Neural cell (in vitro differentiated cells): ENCODE measurements around the gene SLFN11.

ENCODE experiments used
- CTCF ChIP-seq: fragments of 450-650 bp; IDR thresholded peaks from 2 replicates; pipeline ENCODE4 v1.5.1; 2014; ENCODE audit warnings: antibody characterized with exemption, mild to moderate bottlenecking, moderate library complexity; ENCODE audit not compliant: poor library complexity, severe bottlenecking
- POLR2AphosphoS5 ChIP-seq: IDR thresholded peaks from 2 replicates; pipeline ENCODE4 v1.6.1; 2012
- TAF1 ChIP-seq: IDR thresholded peaks from 2 replicates; pipeline ENCODE4 v1.6.1; 2012; ENCODE audit warnings: low read depth

DNA sequence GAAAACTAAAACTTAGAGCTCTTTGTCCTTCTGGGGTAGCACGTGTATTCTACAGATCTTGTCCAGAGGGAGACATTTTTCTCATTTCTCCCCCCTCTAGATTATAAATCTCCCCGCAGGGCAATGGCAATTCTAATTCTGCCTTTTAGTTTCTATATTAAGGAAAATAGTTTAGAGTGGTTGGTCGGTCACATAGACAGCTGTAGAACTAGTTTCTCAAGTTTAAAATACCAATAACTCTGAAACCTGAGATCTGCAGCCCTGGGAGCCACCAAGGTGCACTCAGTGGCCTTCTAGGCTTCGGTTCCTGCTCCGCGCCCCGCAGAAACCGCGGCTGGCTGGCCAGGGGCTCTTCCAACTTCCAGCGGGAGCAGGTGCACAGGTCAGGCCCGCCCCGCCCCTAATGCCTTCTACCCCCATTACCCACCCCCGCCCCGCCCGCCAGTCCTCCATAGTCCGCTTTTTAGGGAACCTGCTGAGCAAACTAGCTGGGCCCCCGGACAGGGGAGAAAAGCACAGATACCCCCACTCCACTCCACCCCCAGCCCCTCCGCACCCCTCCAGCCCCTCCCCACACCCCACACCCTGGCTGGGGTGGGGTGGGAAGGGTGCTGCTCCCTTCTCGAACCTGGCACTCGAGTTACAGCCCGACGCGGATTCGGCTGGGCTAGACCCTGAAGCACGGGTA, 431 bp downstream of the SLFN11 start:
- TF ChIP-seq CTCF (no peak), TAF1 (no peak), POLR2AphosphoS5 (no peak)
